BJ (cell line): ENCODE results near the gene LCN9. TPM values are rescaled to one million over a fixed set of nuclear protein-coding genes. Genes with fewer than 3 reads are reported as not detected.
"Not testable (repeated sequence)": the region's sequence is repeated elsewhere in the genome, so short reads cannot be mapped to it uniquely, and the experiment has no call there.

Experiments
- CTCF ChIA-PET: fragments of 350-600 bp; formaldehyde crosslinking; extraction: SDS; loops from one replicate; lab custom pipeline; 2021; ENCODE audit warnings: antibody characterized with exemption, inconsistent platforms; lab: Yijun Ruan, JAX
- POLR2A ChIA-PET: fragments of 300-600 bp; sonication (Branson Sonifier 250); formaldehyde crosslinking; extraction: SDS; loops from one replicate; lab custom pipeline; 2021; ENCODE audit warnings: antibody characterized with exemption; lab: Charles Lee
- DNase-seq: peaks from one replicate; pipeline ENCODE4 v3.0.0-alpha.2; 2011; ENCODE audit warnings: low read depth
- H3K27me3 ChIP-seq: 2 replicates; pipeline ENCODE4 v1.6.0; 2011; ENCODE audit warnings: low read length; ENCODE audit not compliant: control insufficient read depth, insufficient read depth
- H3K36me3 ChIP-seq: 2 replicates; pipeline ENCODE4 v1.5.1; 2011; ENCODE audit warnings: low read length; ENCODE audit not compliant: control insufficient read depth, insufficient read depth
- H3K4me3 ChIP-seq: 2 replicates; pipeline ENCODE4 v1.5.1; 2011; ENCODE audit warnings: low read depth, mild to moderate bottlenecking, control low read depth, low read length
- polyA plus RNA-seq: library from polyadenylated mRNA; depleted of rRNA; stranded (reverse); fragments of >200 nt; gene quantifications from 2 replicates; pipeline ENCODE4 v1.2.3, GENCODE V29; 2011
- TF ChIP-seq, protein P1 (sequence below): IDR thresholded peaks from 2 replicates; pipeline ENCODE4 v1.5.1; 2011; ENCODE audit warnings: low read depth, mild to moderate bottlenecking, control low read depth, inconsistent platforms, low read length, moderate library complexity; ENCODE audit not compliant: insufficient read depth

LCN9 gene
- polyA plus RNA-seq, 1 experiment: not detected

- ChIA-PET POLR2A (no interaction called here), CTCF (no interaction called here)
- TF ChIP-seq, protein P1, sequence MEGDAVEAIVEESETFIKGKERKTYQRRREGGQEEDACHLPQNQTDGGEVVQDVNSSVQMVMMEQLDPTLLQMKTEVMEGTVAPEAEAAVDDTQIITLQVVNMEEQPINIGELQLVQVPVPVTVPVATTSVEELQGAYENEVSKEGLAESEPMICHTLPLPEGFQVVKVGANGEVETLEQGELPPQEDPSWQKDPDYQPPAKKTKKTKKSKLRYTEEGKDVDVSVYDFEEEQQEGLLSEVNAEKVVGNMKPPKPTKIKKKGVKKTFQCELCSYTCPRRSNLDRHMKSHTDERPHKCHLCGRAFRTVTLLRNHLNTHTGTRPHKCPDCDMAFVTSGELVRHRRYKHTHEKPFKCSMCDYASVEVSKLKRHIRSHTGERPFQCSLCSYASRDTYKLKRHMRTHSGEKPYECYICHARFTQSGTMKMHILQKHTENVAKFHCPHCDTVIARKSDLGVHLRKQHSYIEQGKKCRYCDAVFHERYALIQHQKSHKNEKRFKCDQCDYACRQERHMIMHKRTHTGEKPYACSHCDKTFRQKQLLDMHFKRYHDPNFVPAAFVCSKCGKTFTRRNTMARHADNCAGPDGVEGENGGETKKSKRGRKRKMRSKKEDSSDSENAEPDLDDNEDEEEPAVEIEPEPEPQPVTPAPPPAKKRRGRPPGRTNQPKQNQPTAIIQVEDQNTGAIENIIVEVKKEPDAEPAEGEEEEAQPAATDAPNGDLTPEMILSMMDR: no peak
- no peak for DNase-seq
- no peaks in the 10 kb centered on the region for H3K36me3 ChIP-seq
- H3K4me3 ChIP-seq: no peak overlapping the region
- H3K27me3 ChIP-seq: no peaks in the 10 kb centered on the region
Observed at GRCh38 chr9:135667463-135668001, 4.4 kb downstream of the LCN9 start.

DNA sequence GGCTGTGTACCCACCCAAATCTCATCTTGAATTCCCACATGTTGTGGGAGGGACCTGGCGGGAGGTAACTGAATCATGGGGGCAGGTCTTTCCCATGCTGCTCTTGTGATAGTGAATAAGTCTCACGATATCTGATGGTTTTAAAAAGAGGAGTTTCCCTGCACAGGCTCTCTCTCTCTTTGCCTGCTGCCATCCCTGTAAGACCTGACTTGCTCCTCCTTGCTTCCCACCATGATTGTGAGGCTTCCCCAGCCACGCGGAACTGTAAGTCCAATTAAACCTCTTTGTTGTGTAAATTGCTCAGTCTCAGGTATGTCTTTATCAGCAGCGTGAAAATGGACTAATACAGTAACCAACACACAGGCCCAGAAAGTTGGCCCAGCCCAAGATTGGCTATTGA, 5.9 kb downstream of the LCN9 start:
- DNase-seq, H3K36me3 ChIP-seq, H3K4me3 ChIP-seq, CTCF ChIA-PET, POLR2A ChIA-PET, H3K27me3 ChIP-seq: not testable (repeated sequence)

GRCh38 chr9:135669616-135670285, 6.6 kb downstream of the LCN9 start:
- H3K4me3 ChIP-seq: no peak overlapping the region
- ChIA-PET POLR2A (no interaction called here), CTCF (interaction anchor here (1.0 kb wide), 1 partner anchor 27 kb away, joined by 4 read pairs; no protein-coding TSS in a partner anchor)
- no peaks in the 10 kb centered on the region for H3K36me3 ChIP-seq
- peaks cover 3% of the 10 kb centered on the region; the same call in 1 of the 2 replicates for H3K27me3 ChIP-seq
- TF ChIP-seq, protein P1: no peak
- DNase-seq: no peak

GRCh38 chr9:135670721-135671590, 7.8 kb downstream of the LCN9 start:
- H3K27me3 ChIP-seq: peaks cover 3% of the 10 kb centered on the region; the same call in 1 of the 2 replicates
- H3K36me3 ChIP-seq: no peaks in the 10 kb centered on the region
- no peak overlapping the region for H3K4me3 ChIP-seq
- DNase-seq: no peak
- TF ChIP-seq, protein P1: no peak
- ChIA-PET CTCF (no interaction called here), POLR2A (no interaction called here)

- Histone ChIP-seq H3K36me3 (no peaks in the 10 kb centered on the region), H3K4me3 (no peak overlapping the region), H3K27me3 (peaks cover 3% of the 10 kb centered on the region; the same call in 1 of the 2 replicates)
- TF ChIP-seq, protein P1: no peak
- ChIA-PET CTCF (interaction anchor here (1.1 kb wide), 1 partner anchor 30 kb away, joined by 3 read pairs; no protein-coding TSS in a partner anchor), POLR2A (no interaction called here)
- DNase-seq: no peak
Observed at GRCh38 chr9:135671591-135672041, 8.5 kb downstream of the LCN9 start.

GRCh38 chr9:135672786-135673185, 9.7 kb downstream of the LCN9 start:
- POLR2A ChIA-PET, DNase-seq, H3K27me3 ChIP-seq, H3K4me3 ChIP-seq, H3K36me3 ChIP-seq: not testable (repeated sequence)
- CTCF ChIA-PET: interaction anchor here (1.1 kb wide), 1 partner anchor 28 kb away, joined by 3 read pairs; no protein-coding TSS in a partner anchor
